DND-41 (cell line): ENCODE results near the gene HECW1.
A peak's percentile ranks its signal among the peaks of the same experiment; 100 is the strongest.

ENCODE experiments used
- CTCF ChIP-seq: IDR thresholded peaks from 2 replicates; pipeline ENCODE4 v1.5.1; 2012; ENCODE audit warnings: borderline replicate concordance, low read length, moderate library complexity, mild to moderate bottlenecking; ENCODE audit not compliant: poor library complexity, severe bottlenecking; ENCODE audit errors: extremely low read depth
- EZH2 ChIP-seq: IDR thresholded peaks from 3 replicates; pipeline ENCODE4 v1.6.1; 2012; ENCODE audit warnings: borderline replicate concordance, low read depth, mild to moderate bottlenecking, moderate library complexity, low read length, inconsistent platforms; ENCODE audit not compliant: severe bottlenecking

GRCh38 chr7:43511029-43511428 is 398.6 kb downstream of the HECW1 start:
- TF ChIP-seq CTCF (peak; percentile 46), EZH2 (no peak)
